Stimulated activated CD8-positive, alpha-beta memory T cell treated with anti-CD3 and anti-CD28 coated beads, Interleukin-15, amount 100 ng/mL, for 1 hour (primary cell): Measurements from ENCODE around the gene IGSF22.

Experiments used
- DNase-seq: peaks from one replicate; pipeline ENCODE4 v3.0.0-alpha.2; 2020; ENCODE audit warnings: low read depth

Gene IGSF22

GRCh38 chr11:18713646-18714442, 12.1 kb downstream of the IGSF22 start:
- no peak for DNase-seq

DNA sequence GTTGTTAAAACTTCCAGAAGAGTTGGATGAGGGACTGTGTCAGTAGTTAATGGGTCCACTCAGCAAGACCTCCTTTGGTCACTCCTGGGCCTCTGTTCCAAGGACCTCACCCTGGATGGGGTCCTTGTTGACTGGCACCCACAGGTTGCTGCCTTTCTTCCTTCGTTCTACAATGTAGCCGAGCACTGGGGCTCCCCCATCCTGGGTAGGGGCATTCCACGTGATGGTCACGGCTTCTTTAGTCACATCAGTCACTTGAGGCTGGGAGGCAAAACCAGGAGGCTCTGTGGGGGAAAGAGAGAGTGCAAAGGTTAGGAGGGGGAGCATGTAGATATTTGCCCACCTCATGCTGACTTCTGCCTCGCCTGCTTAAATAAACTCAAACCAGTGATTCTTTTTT, 15.4 kb downstream of the IGSF22 start:
- DNase-seq: no peak

DNA sequence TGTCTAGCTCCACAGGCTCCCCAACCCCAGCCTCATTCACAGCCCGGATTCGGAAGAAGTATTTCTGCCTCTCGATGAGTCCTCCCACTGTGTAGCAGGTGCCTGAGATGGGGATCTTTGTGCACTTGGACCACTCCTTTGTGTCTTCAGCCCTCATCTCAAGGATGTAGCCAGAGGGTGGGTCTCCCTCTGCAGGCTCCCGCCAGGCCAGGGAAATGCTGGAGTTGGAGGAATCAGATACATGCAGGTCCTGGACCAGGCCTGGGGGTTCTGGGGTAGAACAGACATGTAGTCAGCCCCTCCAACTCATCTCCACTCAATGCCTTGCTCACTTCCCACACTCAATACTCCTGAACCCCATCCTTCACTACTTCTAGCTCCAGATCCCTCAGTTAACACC, 16.6 kb downstream of the IGSF22 start:
- DNase-seq: no peak

DNA sequence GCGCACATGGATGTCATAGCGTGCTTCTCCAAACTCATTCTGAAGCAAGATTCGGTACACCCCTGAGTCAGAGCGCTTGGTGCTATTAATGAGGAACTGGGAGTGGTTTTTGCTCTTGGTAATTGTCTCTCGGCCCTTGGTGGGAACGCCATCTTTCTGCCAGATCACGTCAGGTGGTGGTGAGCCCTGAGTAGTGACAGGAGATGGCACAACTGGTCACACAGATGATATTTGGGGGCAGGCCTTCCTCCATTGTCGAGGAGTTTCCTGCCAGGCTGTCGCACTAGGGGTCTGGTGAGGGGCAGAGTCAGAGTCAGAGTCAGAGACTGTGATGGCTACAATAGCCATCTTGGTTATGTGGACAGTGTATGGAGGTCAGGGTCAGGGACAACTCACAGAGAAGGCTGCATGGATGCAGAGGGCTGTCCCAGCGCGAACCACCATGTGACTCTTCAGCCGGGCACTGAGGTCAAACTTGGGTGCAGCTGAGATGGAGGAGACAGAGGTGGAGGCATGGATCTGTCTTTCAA, 18.1 kb downstream of the IGSF22 start:
- no peak for DNase-seq

DNA sequence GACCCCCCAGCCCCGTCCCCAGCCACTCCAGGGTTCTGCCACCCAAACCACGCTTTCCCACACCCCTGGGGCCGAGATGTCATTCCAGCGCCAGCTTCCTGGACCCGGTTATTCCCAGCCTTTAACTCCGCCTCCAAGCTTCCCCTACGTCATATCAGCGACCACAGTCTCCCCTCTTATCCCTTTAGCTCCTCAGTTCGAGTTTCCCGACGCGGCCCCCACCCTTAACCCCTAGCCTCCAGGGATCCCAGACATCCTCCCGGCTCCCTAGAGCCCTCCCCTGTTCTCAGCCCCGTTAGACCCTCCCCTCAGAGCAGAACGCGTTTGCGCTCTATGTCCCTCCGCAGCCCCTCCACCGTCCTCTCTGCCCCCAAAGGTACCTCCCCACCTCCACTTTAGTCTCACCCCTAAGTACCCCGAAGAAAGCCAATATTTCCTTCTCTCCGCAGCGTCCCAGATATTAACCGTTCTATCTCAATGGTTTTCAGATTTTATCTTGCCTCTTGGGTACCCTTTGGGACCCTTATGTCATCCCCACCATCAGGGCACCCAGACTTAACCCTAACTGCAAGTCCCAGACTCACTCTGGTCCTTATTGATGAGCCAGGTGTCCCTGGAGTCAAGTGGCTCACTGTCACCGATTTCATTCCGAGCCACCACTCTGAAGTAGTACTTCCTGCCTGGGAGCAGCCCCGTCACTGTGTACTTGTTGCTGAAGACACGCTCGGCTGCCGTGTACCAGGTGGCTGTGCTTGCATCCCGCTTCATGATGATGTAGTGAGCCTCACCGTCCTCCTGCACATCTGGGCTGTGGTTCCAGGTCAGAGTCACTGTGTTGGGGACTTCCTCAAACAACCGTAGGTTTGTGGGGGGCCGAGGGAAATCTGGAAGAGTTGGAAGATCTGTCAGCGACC, 19.4 kb downstream of the IGSF22 start:
- peak; percentile 20 for DNase-seq

DNA sequence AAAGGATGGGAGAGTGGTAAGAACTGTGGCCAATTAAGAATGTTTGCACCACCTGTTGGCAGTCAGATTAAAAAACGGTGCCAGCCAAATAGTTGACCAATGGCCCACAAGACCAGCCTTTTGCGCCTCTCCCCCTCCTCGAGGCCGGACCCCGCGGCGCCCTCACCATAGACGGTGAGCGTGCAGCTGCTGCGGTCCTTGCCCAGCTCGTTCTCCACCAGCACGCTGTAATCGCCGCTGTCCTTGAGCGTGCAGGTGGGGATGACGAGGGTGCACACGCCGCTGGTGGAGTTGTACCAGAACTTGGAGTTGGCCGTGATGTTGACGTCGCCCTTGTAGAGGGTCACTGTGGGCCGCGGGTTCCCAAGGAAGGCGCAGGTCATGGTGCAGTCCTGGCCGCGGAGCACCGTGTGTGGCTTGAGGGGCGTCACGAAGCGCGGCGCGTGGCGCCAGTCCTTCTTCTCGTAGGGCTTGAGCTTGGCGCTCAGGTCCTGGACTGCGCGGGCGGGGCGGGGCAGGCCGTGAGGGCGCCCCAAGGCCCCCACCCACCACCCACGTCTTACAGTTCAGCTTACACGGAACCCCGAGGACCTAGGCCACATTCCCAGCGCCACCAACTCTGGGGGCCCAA, 20.2 kb downstream of the IGSF22 start:
- no peak for DNase-seq

- no peak for DNase-seq
Observed at GRCh38 chr11:18704698-18705097, 21.3 kb downstream of the IGSF22 start.

- no peak for DNase-seq
Observed at GRCh38 chr11:18704045-18704645, 21.8 kb downstream of the IGSF22 start.

- no peak for DNase-seq
Observed at GRCh38 chr11:18703001-18703763, 22.8 kb downstream of the IGSF22 start.

GRCh38 chr11:18701614-18702216, 24.3 kb downstream of the IGSF22 start:
- no peak for DNase-seq

DNA sequence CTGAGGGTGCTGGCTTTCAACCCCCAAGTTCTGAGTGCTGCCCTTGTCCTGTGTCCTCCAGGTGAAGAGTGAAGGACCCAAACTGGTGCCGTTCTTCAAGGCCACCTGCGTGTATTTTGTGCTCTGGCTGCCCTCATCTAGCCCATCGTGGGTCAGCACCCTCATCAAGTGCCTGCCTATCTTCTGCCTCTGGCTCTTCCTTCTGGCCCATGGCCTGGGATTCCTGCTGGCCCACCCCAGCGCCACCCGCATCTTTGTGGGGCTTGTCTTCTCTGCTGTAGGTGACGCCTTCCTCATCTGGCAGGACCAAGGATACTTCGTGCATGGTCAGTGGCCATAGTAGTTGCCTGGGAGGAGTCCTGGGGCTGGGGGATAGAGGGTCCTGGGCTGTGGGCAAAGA, 25.1 kb downstream of the IGSF22 start:
- DNase-seq: no peak

- no peak for DNase-seq
Observed at GRCh38 chr11:18700375-18700774, 25.6 kb downstream of the IGSF22 start.

GRCh38 chr11:18699848-18700261, 26.1 kb downstream of the IGSF22 start:
- no peak for DNase-seq

GRCh38 chr11:18699269-18699596, 26.8 kb downstream of the IGSF22 start:
- no peak for DNase-seq

GRCh38 chr11:18698341-18699268, 27.4 kb downstream of the IGSF22 start, which contains the start of gene TMEM86A:
TMEM86A (plus strand) TSS chr11:18698779; CDS start chr11:18698887, 108 bp downstream.
- peak; percentile 72 for DNase-seq

GRCh38 chr11:18697576-18697975, 28.4 kb downstream of the IGSF22 start:
- DNase-seq: no peak

DNA sequence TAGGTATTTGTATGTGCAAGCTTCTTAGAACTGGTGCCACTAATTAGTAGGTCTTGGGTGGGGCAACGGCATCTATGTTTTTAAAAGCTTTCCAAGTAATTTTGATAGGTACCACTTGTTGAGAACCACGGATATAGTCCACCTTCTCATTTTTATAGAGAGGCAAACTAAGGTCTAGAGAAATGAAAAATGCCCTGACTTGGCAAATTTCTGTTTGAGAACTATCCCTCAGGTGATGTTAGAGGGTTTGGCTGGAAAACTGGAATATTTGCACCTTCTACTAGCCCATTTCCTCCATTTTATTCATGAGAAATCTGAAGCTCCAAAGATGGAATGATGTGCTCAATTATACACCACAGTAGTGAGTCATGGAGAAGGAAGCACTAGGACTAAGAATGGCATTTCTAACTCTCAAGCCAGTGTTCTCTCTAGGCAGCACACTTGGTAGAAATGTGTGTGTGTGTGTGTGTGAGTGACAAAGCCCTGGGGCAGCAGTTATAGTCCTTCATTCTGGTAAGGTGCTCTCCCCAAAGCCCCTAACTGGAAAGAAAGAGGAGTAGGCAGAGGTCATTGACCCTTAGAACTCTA, 29.3 kb downstream of the IGSF22 start:
- no peak for DNase-seq

- no peak for DNase-seq
Observed at GRCh38 chr11:18692941-18693760, 32.8 kb downstream of the IGSF22 start.
